NCI-H748 (cell line): Measurements from ENCODE around the gene CYB5A.
"Not testable (repeated sequence)": the region's sequence is repeated elsewhere in the genome, so short reads cannot be mapped to it uniquely, and the experiment has no call there.

Experiments
- DNase-seq: peaks from one replicate; lab custom pipeline; 2025; ENCODE audit not compliant: unreplicated experiment; lab: John Stamatoyannopoulos, UW

CYB5A gene, protein sequence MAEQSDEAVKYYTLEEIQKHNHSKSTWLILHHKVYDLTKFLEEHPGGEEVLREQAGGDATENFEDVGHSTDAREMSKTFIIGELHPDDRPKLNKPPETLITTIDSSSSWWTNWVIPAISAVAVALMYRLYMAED

DNA sequence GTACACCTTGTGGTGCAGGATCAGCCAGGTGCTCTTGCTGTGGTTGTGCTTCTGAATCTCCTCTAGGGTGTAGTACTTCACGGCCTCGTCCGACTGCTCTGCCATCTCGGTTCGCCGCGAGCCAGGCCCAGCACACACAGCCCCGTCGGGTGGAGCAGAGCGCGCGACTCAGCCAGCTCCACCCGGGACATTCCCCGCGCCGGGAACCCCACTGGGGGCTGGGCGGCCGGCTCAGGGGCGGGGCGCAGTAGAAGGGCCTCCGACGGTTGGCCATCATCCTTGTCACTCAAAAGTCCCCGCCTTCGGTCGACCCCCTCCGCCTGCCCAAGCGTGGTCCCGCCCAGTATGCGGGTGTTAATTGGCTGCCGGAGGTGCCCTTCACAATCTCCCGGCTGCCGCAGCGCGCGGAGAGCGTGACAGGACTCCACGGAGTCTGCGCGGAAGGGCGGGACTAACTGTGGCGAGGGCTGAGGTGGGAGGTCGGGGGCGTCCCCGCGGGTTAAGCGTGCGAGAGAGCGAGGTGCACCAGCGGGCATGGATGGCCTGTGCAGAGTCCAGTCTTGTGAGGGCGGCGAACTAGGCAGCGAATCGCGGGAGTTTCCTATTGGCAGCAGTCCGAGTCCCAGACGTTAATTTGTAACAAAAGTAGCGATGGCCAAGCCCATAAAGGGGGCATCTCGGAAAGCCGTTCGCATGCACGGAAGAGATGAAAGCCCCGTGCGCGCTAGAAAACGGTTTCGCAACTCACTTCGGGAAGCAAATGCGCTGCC, at the start of gene CYB5A:
Gene CYB5A (minus strand): TSS at position 193 of the 770 bp plus-strand sequence. CDS start 88 bp downstream, at position 105.
- DNase-seq = peak; percentile 98

DNA sequence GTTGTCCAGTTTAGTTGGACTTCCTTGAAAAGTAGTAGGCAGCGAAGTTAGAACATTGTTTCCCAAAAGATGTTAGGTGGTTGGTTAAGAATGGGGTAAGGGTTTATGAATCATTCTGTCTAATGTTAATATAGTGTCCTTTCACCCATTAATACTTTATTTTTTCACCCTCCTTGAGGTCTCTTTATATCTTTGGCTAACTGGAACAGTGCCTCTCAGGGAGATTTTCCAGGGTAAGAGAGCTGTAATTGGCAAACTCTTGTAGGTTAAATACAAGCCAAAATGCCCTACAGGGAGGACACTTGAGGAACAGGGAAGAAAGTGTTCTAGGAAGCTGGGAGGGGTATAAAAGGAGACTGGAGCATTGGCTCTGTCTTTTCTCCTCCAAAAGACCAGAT, 46.1 kb upstream of the CYB5A start:
- DNase-seq = no peak

DNA sequence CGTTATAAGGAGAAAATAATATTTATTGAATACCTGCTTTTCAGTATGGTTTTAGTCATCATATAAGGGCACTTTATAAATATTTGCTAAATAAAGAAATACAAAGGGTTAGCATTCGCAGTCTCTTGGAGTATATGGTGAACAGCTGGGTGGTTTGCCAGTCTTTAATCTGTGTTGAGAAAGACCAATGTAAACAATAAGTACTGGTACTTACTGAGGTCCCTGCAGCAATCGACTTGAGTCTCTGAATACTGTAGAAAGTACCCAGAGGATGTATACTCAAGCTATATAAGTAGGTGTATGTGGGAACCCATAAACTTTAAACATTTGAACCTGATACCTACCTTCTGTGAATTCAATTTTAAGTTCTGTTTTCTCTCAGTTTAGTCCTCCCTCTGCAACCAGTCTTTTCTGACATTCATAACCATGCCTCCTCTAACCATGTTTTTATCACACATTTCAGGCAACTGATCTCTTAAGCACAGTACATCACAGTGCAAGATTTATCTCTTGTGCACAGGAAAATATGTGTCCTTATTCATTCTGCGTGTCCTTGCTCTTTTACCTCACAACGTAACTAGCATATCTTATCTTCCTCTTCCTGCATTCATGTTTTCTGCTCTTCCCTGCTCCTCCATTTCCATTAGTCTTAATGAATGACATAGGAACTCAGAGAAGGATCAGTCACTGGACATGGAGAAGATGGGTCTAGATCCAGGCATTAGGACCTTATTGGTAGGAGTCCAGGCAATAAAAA, 45.6 kb upstream of the CYB5A start:
- DNase-seq = no peak

DNA sequence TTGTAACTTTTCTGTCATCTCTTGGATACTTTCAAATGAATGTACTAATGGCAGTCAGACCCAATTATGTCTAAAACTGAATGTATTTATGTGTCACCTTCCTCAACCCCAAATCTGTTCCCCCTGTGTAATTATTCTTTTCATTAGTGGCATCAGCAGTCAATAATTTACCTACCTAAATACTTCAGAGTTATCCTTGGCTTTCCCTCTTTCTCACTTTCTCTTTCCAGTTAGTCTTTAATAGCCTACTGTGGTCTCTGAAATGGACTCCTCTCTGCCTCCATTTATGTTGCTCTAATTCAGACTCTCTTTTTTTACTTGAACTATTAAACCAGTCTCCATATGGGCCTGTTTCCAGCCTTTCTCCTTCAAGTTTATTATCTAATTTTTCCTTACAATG, 44.9 kb upstream of the CYB5A start:
- DNase-seq = no peak

DNA sequence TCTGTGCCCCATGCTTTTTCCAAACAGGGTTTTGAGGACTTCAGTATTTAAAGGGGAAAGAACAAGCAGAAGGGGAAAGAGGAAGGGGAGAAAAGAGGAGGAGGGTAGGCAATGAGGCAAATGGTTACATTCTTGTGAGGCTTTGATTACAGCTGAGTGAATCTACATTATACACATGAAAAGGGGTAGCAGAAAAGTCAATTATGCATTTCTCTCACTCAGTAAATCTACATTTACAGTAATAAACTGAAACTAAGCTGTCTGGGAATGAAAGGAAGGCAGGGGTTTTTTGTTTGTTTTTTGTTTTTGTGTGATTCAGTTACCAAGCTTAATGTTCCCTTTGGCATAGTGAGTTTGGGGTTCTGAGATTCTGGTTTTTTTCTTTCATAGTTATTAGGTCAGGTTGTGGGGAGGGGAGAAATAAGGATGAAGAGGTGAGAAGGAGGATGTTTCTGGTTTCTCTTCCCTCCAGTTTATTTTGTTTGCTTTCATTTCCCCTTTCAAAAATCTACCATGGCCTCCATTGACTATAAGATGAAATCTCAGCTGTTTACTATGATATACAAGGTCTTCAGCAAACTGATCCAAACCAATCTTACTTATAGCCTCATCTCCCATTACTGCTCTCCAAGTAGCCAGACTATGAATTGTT, 42.6 kb upstream of the CYB5A start:
- DNase-seq = no peak

DNA sequence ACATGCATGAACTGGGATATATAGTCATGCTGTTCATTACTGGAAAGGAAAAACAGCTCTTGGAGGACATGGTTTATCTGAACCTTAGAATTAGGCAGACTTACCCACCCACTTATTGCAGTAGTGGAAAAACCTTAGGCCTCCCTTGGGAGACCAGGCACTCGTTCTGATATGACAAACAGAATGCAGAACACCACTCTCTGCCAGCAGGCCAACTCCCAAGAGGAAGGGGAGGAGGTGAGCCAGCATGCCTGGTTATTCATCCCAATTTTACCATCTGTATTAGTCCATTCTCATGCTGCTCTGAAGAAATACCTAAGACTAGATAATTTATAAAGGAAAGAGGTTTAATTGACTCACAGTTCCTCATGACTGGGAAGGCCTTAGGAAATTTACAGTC, 41.3 kb upstream of the CYB5A start:
- no peak for DNase-seq

DNA sequence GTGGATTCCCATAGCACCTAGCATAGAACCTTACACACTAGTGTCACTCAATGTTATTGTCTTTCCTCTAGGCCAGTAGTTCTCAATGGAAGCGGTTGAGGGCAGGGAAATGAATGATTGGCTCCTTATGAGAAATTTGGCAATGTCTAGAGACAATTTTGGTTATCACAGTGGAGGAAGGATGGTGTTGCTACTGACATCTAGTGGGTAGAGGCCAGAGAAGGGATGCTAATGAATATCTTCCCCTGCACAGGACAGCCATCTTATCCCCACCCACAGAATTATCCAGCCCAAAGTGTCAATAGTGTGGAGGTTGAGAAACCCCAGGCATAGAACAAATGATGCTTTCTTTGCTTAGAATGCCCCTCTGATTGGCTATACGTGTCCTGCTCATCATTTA, 39.6 kb upstream of the CYB5A start:
- DNase-seq = peak; percentile 40

DNA sequence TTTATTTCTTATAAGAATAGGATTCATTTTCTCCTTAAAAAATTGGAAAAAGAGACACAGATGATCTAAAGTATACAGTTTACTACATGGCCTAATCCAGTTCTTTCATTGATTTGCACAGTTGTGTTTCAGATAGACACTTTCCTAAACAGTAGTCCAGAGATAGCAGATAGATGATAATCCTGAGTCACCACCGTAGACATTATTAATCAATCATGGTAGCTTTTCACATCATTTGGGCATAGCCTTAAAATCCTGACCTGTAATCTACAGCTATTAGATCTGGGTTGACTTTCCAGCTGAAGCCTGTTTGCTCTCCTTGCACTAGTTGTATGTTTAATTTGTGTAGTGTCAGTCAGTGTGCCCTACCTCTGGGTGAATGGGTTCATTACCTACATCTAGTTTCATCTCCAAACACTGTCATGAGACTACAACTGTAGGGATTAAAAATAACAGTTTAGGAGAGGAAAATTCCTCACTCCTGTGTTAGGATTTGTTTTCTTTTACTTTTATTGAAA, 38.0 kb upstream of the CYB5A start:
- DNase-seq = no peak

DNA sequence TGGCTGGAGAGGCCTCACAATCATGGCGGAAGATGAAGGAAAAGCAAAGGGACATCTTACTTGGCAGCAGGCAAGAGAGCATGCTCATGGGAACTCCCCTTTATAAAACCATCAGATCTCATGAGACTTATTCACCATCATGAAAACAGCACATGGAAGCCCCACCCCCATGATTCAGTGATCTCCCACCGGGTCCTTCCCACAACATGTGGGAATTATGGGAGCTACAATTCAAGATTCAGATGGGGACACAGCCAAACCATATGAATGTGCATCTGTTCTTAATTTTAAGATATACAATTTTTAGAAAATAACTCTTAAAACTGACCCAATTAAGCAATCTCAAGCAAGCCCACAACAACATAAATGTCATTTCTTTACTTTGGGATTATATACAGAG, 36.4 kb upstream of the CYB5A start:
- no peak for DNase-seq

DNA sequence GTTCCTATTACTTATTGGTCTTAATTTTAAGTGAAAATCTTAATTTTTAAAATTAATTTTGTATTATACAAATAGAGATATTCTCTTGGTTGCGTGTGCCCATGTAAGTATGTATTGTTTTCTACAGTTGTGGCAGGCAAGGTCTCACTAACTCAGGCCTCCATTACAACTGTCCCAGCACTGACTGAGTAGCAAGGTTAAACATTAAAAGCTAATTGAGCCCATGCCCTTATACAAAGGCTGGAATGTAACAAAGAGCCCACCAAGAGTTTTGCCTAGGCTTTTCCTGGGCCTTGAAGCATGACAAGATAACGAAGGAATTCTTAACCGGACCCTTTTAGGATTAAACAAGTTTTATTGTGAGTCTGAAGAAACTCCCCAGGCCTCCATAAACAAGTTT, 35.0 kb upstream of the CYB5A start:
- not testable (repeated sequence) for DNase-seq

DNA sequence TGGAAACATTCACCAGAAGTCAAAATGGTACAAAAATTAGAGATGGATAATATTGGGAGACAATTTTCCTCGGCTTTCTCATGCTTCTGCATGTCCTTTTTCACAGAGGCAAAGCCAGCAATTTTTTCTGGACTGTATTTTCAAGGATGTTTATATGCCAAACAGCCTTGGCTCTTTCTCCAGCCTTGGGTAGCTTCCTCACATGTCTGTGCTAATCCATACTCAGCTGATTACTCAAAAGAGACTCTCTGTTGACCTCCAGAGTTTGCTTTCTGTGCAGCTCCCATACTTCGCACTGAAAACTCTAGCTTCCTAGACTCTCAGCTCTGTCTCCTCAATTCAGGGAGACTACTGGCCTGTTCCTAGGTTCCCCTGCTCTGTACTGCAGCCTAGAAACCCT, 34.5 kb upstream of the CYB5A start:
- DNase-seq = no peak

DNA sequence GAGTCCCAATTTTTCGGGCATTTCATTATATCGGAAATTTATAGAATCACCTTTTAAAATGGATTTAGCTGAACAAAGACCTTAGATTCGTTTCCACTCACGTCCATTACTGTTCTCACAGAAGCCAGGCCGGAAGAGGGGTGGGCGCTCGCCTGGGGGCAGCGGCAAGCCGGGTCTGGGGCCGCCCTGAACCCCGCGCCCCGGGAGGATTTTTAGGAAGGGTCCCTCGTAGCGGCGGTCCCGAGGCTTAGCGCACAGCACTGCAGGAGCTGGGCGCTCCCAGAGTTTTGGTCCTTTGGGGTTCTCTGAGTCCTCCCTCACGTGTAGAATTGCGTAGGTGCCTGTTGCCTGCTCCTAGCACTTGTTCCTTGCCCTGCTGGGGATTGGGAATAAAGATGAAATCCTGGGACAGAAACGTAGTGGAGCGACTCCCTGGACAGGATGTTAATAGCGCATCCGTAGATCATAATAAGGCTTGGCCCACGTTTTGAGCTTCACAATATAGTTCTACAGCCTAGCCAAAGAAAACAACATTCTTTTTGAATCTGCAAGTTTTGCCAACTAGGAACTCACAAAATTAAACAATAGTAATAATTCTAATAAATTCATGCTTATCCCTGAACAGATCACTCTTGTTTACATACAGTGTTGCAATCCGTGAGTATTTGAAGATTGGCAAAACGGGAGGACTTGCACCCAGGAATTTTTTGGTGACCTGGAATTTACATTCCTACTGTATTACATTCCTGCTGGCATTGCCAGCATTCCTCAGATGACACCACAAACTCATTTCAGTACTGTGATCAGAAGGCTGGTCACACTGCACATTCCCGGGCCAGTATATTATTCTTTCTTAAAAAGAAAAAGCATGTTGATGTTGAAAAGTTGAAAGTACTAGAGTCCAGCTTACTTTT, 24.8 kb upstream of the CYB5A start:
- no peak for DNase-seq

DNA sequence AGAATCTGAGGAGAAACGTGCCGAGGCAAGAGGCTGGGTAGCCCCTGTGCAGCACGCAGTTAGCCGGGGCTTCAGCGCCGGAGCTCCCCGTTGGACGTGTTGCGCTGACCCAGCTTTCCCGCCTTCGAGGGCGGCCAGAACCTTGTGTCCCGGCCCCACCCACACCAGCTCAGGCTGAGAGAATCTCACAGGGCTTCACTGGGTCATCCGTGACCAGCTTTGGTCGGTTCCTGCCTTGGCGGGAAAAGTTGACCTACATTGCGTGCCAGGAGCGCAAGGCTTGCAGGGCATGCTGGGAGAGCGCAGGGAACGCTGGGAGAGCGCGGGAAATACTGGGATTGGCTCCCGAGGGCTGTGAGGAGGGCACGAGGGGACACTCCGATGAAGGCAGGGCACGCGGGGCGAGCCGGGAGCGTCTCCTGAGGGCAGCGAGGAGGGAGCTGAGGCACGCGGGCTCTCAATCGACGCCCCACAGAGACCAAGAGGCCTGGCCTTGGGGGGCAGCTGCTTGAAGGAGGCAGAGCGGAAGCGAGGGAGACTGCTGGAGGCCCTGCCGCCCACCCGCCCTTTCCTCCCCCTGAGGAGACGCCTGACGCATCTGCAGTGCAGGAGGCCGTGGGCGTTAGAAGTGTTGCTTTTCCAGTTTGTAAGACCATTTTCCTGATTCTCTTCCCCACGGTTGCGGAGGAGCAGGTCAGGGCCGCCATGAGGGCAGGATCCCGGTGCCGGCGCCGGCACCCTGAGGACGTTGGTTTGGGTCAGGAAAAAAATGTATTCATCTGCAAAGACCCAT, 23.9 kb upstream of the CYB5A start, which contains the start of gene C18orf63:
Gene C18orf63 (plus strand): TSS at position 376 of the 793 bp plus-strand sequence. CDS start 2,027 bp downstream, outside the sequence.
- DNase-seq = no peak

DNA sequence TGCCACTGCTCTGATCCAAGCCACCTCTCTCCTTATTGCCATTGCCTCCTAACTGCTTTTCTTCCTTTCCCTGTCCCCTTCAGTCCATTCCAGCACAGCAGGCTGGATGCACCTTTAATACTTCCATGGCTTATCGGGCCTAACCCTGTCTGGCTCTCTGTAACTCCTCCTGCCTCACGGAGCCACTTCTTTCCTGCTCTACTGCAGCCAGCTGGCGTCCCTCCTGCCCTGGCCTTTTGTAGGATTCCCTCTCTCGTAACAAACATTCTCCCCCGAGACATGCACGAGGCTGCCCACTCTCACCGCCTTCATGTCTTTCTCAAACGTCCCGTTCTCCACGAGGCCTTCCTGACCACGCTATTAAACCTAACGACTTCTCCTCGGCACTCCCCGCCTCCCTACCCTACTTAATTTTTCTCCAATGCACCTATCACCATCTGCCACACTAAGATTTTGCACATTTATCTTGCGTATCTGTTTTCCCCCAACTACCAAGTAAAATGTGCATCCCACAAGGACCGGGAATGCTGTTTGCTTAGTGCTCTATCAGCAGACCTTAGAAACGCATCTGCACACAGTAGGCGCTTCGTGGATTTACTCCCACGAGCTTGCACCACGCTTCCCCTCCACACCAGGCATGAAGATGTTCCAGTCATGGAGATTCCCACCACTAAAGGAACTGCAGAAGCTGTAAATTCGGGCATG, 23.1 kb upstream of the CYB5A start:
- DNase-seq = no peak

DNA sequence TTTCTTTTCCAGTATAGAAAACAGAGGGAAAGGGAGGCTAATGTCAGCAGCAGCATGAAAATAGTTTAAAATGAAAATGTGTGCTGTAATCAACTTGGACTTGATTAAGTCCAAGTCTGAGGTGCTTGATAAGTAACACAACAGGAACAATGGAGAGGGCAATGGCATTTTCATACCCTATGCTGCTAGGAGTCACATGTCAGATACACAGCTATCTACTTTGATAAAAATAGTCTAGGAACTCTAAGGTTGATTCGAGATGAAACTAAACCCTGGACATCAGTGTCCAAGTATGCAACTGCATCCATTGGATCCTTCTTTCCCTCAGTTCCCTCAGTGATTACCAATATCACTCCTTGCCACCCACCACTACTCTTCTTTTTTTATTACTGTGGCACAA, 19.2 kb upstream of the CYB5A start:
- DNase-seq = no peak

DNA sequence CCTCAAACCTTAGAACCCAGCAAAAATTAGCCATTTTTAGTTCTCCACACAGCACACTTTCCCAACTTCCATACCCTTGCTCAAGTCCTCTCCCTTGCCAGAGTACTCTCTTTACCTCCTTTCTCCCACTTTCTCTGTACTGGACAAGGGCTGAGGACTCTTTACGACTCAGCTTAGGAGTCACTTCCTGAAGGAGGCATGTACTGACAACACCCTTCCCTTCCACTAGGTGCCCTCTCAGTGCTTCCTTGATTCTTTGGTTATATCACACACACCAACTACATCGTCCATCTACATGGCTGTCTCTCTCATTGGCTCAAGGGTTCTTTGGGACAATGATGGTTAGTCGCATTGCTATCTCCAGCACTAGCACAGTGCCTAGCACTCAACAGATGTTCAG, 18.6 kb upstream of the CYB5A start:
- DNase-seq = peak; percentile 26

DNA sequence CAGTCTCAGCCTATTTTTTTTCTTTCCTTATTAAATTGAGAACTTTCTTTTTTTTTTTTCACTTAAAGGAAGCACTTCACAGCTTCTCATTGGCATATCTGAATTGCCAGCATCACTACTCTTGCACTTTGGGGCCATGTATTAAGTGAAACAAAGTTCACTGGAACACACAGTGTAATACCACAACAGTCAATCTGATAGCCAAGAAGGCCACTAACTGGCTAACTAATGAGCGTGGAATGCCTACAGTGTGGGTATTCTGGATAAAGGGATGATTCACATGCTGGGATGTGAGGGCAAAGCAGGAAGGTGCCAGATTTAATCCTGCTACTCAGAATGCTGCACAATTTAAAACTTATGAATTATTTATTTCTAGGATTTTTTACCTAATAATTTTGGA, 12.2 kb upstream of the CYB5A start:
- DNase-seq = no peak

DNA sequence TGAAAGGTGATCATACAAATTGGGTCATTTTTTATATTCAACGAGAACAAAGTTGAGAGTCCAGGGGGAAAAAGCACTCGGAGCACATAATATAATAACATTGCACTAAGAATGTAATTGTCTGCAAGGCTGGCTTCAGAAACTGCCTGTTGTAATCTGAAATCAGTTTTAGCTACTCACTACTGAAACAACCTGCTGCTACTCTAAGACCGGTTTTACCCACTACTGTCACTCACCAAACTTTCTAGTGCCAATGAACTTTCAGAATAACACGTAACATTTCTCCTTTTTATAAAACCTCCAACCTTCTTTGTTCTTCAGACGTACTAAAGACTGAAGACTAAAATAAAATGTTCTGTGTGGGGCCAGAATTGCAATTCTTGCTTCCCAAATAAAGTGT, 11.5 kb upstream of the CYB5A start:
- DNase-seq = no peak

DNA sequence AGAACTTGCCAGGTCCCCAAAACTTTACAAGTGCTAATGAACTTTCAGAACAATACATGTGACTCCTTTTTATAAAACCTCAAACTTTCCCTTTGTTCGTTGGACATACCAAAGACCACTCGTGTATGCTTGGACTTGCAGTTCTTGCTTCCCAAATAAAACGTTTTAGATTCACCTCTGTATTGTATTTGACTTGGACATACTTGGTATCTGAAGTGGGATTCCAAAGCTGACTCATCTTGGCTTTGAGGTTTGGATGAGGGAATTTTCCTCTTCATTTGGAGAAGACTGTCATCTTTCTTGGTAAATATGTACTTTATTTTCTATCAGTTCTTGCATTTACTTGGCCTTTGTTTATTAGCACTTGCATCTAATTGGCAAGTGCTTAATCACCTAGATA, 8.0 kb upstream of the CYB5A start:
- DNase-seq = no peak
